H1 (cell line): ENCODE results near the gene BTNL8. TPM values are rescaled to one million over a fixed set of nuclear protein-coding genes. Genes with fewer than 3 reads are reported as not detected.

Source experiments
- CTCF ChIA-PET: fragments of 300-600 bp; sonication (Branson Sonifier 250); formaldehyde crosslinking; loops from one replicate; lab custom pipeline; 2021; ENCODE audit not compliant: partially characterized antibody; lab: Charles Lee
- POLR2A ChIA-PET: fragments of 300-600 bp; sonication (Branson Sonifier 250); formaldehyde crosslinking; loops from one replicate; lab custom pipeline; 2021; ENCODE audit warnings: inconsistent platforms; ENCODE audit not compliant: partially characterized antibody; lab: Charles Lee
- DNase-seq, 2 experiments: peaks; one replicate each; pipeline versions ENCODE4 v3.0.0 to v3.0.0-alpha.2; 2010 to 2022; ENCODE audit warnings: low spot score in 2 of 2, low read depth in 1 of 2, mixed read lengths in 1 of 2
- FAIRE-seq: peaks from 2 replicates; lab custom pipeline; 2011; peaks lifted over from hg19 to GRCh38; lab: Jason Lieb, UNC
- H2AFZ ChIP-seq: 2 replicates; pipeline ENCODE4 v1.8.1; 2012; ENCODE audit warnings: low read length, inconsistent platforms
- H2AK5ac ChIP-seq: 2 replicates; pipeline ENCODE4 v1.6.1; 2013; ENCODE audit warnings: low read depth, low read length
- H2BK120ac ChIP-seq: replicated peaks from 2 replicates; pipeline ENCODE3; 2013; ENCODE audit warnings: low read depth, low read length, inconsistent platforms
- H2BK12ac ChIP-seq: 2 replicates; pipeline ENCODE4 v1.6.1; 2013; ENCODE audit warnings: low read depth, low read length
- H2BK15ac ChIP-seq: 2 replicates; pipeline ENCODE4 v1.6.1; 2013; ENCODE audit warnings: low read length
- H2BK20ac ChIP-seq: 2 replicates; pipeline ENCODE4 v1.6.1; 2013; ENCODE audit warnings: low read length
- H2BK5ac ChIP-seq: 2 replicates; pipeline ENCODE4 v1.6.1; 2013; ENCODE audit warnings: low read depth, low read length
- H3K14ac ChIP-seq: 2 replicates; pipeline ENCODE4 v1.6.1; 2013; ENCODE audit warnings: inconsistent platforms; ENCODE audit not compliant: insufficient read length
- H3K18ac ChIP-seq: 2 replicates; pipeline ENCODE4 v1.6.1; 2013; ENCODE audit warnings: low read length; ENCODE audit errors: extremely low read depth
- H3K23ac ChIP-seq: 2 replicates; pipeline ENCODE4 v1.6.1; 2013; ENCODE audit warnings: inconsistent platforms; ENCODE audit not compliant: insufficient read length
- H3K23me2 ChIP-seq: 2 replicates; pipeline ENCODE4 v1.6.1; 2013; ENCODE audit warnings: low read depth, low read length
- H3K27ac ChIP-seq: 2 replicates; pipeline ENCODE4 v1.6.1; 2011; ENCODE audit warnings: low read depth, low read length, inconsistent platforms
- H3K27me3 ChIP-seq, 4 experiments: replicated peaks in 1 of 4; 1 replicate in 1 of 4; 2 replicates in 3 of 4; pipeline versions ENCODE4 v1.6.1 to v1.8.1; 2011 to 2013; ENCODE audit warnings: low read length in 3 of 4, mild to moderate bottlenecking in 3 of 4, inconsistent platforms in 2 of 4, mixed read lengths in 2 of 4, moderate library complexity in 1 of 4; ENCODE audit not compliant: control insufficient read depth in 3 of 4, insufficient read depth in 3 of 4; ENCODE audit errors: extremely low read depth in 1 of 4
- H3K36me3 ChIP-seq, 4 experiments: 2 replicates each; pipeline versions ENCODE4 v1.6.1 to v1.8.1; 2011 to 2013; ENCODE audit warnings: mild to moderate bottlenecking in 4 of 4, low read length in 3 of 4, moderate library complexity in 2 of 4, control low read depth in 1 of 4, inconsistent platforms in 1 of 4; ENCODE audit not compliant: insufficient read depth in 4 of 4, control insufficient read depth in 2 of 4
- H3K4ac ChIP-seq: replicated peaks from 2 replicates; pipeline ENCODE3; 2013; ENCODE audit warnings: low read length, low read depth, mixed read lengths, inconsistent platforms; ENCODE audit not compliant: insufficient read length
- H3K4me1 ChIP-seq, 4 experiments: replicated peaks in 1 of 4; 1 replicate in 1 of 4; 2 replicates in 3 of 4; pipeline versions ENCODE4 v1.6.1 to v1.8.1; 2011 to 2013; ENCODE audit warnings: low read length in 3 of 4, inconsistent platforms in 2 of 4, mixed read lengths in 1 of 4; ENCODE audit not compliant: insufficient read depth in 4 of 4, control insufficient read depth in 3 of 4
- H3K4me2 ChIP-seq, 2 experiments: 2 replicates each; pipeline versions ENCODE4 v1.6.1 to v1.8.1; 2011 to 2013; ENCODE audit warnings: low read depth in 2 of 2, low read length in 2 of 2, control low read depth in 1 of 2, inconsistent platforms in 1 of 2, mild to moderate bottlenecking in 1 of 2; ENCODE audit not compliant: insufficient read depth in 1 of 2
- H3K4me3 ChIP-seq, 4 experiments: fragments of 200-600, 300-600 bp in 1 of 4; sonication (generic), shearing (Covaris generic), sonication (Bioruptor Twin) in 1 of 4; 2 replicates each; pipeline versions ENCODE4 v1.5.1 to v1.8.1; 2011 to 2016; ENCODE audit warnings: low read length in 4 of 4, low read depth in 3 of 4, control low read depth in 2 of 4, inconsistent platforms in 2 of 4, mild to moderate bottlenecking in 2 of 4, mixed read lengths in 1 of 4, moderate library complexity in 1 of 4; ENCODE audit not compliant: insufficient read depth in 2 of 4; ENCODE audit errors: extremely low read depth in 1 of 4
- H3K56ac ChIP-seq: replicated peaks from 2 replicates; pipeline ENCODE3; 2013; ENCODE audit warnings: low read depth, mild to moderate bottlenecking, mixed read lengths, low read length, inconsistent platforms; ENCODE audit not compliant: insufficient read length
- H3K79me1 ChIP-seq: 2 replicates; pipeline ENCODE4 v1.6.1; 2013; ENCODE audit warnings: low read depth, low read length, control low read depth
- H3K79me2 ChIP-seq, 2 experiments: 2 replicates each; pipeline versions ENCODE4 v1.6.1 to v1.8.1; 2012 to 2013; ENCODE audit warnings: low read length in 2 of 2, mild to moderate bottlenecking in 2 of 2, inconsistent platforms in 1 of 2; ENCODE audit not compliant: insufficient read depth in 2 of 2, control insufficient read depth in 1 of 2
- H3K9ac ChIP-seq, 4 experiments: replicated peaks in 1 of 4; 1 replicate in 1 of 4; 2 replicates in 3 of 4; pipeline versions ENCODE4 v1.6.1 to v1.8.1; 2011 to 2013; ENCODE audit warnings: low read depth in 3 of 4, low read length in 3 of 4, control low read depth in 2 of 4, mild to moderate bottlenecking in 2 of 4, moderate library complexity in 2 of 4, inconsistent platforms in 1 of 4; ENCODE audit errors: extremely low read depth in 1 of 4
- H3K9me3 ChIP-seq, 2 experiments: 2 replicates each; pipeline versions ENCODE4 v1.6.1 to v1.8.1; 2012 to 2013; ENCODE audit warnings: mild to moderate bottlenecking in 2 of 2, moderate library complexity in 2 of 2, control low read depth in 1 of 2, inconsistent platforms in 1 of 2, low read depth in 1 of 2, low read length in 1 of 2, mixed read lengths in 1 of 2; ENCODE audit not compliant: insufficient read depth in 2 of 2
- H4K20me1 ChIP-seq, 2 experiments: replicated peaks in 1 of 2; 2 replicates each; pipeline versions ENCODE3 to v1.8.1; 2011 to 2013; ENCODE audit warnings: inconsistent platforms in 2 of 2, low read length in 2 of 2, mild to moderate bottlenecking in 1 of 2; ENCODE audit not compliant: insufficient read depth in 2 of 2, control insufficient read depth in 1 of 2
- H4K5ac ChIP-seq: 2 replicates; pipeline ENCODE4 v1.6.1; 2013; ENCODE audit warnings: low read length, low read depth, mixed read lengths, inconsistent platforms; ENCODE audit not compliant: insufficient read length
- H4K8ac ChIP-seq: 2 replicates; pipeline ENCODE4 v1.8.0; 2013; ENCODE audit warnings: mild to moderate bottlenecking, moderate library complexity, low read length, inconsistent platforms; ENCODE audit not compliant: insufficient read depth; ENCODE audit errors: extremely low read depth
- H4K91ac ChIP-seq: replicated peaks from 2 replicates; pipeline ENCODE3; 2013; ENCODE audit warnings: low read length, mixed read lengths, inconsistent platforms; ENCODE audit not compliant: insufficient read length
- BCL11A ChIP-seq, 2 experiments: IDR thresholded peaks; one replicate each; pipeline ENCODE4 v1.6.1; 2011; ENCODE audit warnings: low read depth in 2 of 2, low read length in 2 of 2, mild to moderate bottlenecking in 2 of 2
- CBX5 ChIP-seq: fragments of 300-800, 300-1000 bp; sonication (generic); IDR thresholded peaks from 2 replicates; pipeline ENCODE4 v1.7.1; 2016; ENCODE audit warnings: antibody characterized with exemption, low read length, low read depth
- CHD1 ChIP-seq: IDR thresholded peaks from 2 replicates; pipeline ENCODE4 v1.6.1; 2012; ENCODE audit warnings: low read depth, low read length, improper control_type of control experiment
- CREB1 ChIP-seq: IDR thresholded peaks from 2 replicates; pipeline ENCODE4 v1.6.1; 2012; ENCODE audit warnings: inconsistent platforms
- CTBP2 ChIP-seq: IDR thresholded peaks from 2 replicates; pipeline ENCODE4 v1.7.0; 2011; ENCODE audit warnings: borderline replicate concordance, mild to moderate bottlenecking, moderate library complexity, mixed read lengths, low read length; ENCODE audit not compliant: insufficient read depth, insufficient read length
- JUND ChIP-seq: IDR thresholded peaks from 2 replicates; pipeline ENCODE4 v1.6.1; 2011; ENCODE audit warnings: mild to moderate bottlenecking, improper control_type of control experiment, low read length
- KDM4A ChIP-seq: IDR thresholded peaks from one replicate; pipeline ENCODE4 v1.7.1; 2012; ENCODE audit warnings: low read depth, mild to moderate bottlenecking, moderate library complexity, low read length, inconsistent platforms; ENCODE audit not compliant: severe bottlenecking
- KDM5A ChIP-seq: fragments of 200-600 bp; IDR thresholded peaks from 2 replicates; pipeline ENCODE4 v1.7.1; 2012; ENCODE audit warnings: mild to moderate bottlenecking, low read length, inconsistent platforms, mixed read lengths
- NRF1 ChIP-seq: IDR thresholded peaks from 2 replicates; pipeline ENCODE4 v1.6.1; 2011; ENCODE audit warnings: mild to moderate bottlenecking, low read depth, low read length, improper control_type of control experiment
- RNF2 ChIP-seq: fragments of 200-900, 300-1000 bp; sonication (generic); IDR thresholded peaks from 2 replicates; pipeline ENCODE4 v1.7.1; 2016; ENCODE audit warnings: borderline replicate concordance, low read depth, mild to moderate bottlenecking, antibody characterized with exemption, low read length; ENCODE audit not compliant: poor library complexity, severe bottlenecking; ENCODE audit errors: missing control alignments
- SP4 ChIP-seq: IDR thresholded peaks from 2 replicates; pipeline ENCODE4 v1.6.1; 2012; ENCODE audit warnings: low read length, inconsistent platforms
- SUZ12 ChIP-seq: fragments of 200-600 bp; sonication (generic); IDR thresholded peaks from 2 replicates; pipeline ENCODE4 v1.6.1; 2012; ENCODE audit warnings: mild to moderate bottlenecking, inconsistent platforms, low read length, moderate library complexity, mixed read lengths
- ZNF274 ChIP-seq: IDR thresholded peaks from 2 replicates; pipeline ENCODE4 v1.7.0; 2012; ENCODE audit warnings: low read length, borderline replicate concordance; ENCODE audit errors: extremely low read depth
- WGBS, 2 experiments: shearing (Covaris generic) in 1 of 2; methylation state at CpG; one replicate each; pipeline versions ENCODE4 v1.1.6 to v1.1.7; 2013 to 2015; ENCODE audit warnings: low lambda C conversion rate in 2 of 2, mixed read lengths in 2 of 2, inconsistent platforms in 1 of 2, low coverage in 1 of 2, missing lambda C conversion rate in 1 of 2; ENCODE audit not compliant: insufficient replicate concordance in 2 of 2, insufficient coverage in 1 of 2, insufficient read length in 1 of 2; ENCODE audit errors: extremely low coverage in 1 of 2, missing lambda C conversion rate in 1 of 2; 5-methylcytosine and 5-hydroxymethylcytosine counted together
- polyA plus RNA-seq, 7 experiments: library from polyadenylated mRNA; depleted of rRNA in 3 of 7; stranded (reverse) in 5 of 7; unstranded in 2 of 7; fragments of >200 nt in 5 of 7; fragments of 200-250 nt in 2 of 7; gene quantifications; 1 replicate in 5 of 7; 2 replicates in 1 of 7; 4 replicates in 1 of 7; pipeline versions ENCODE4 v1.2.1 to v1.2.3, GENCODE V29; 2011 to 2013; ENCODE audit warnings: missing spikeins in 2 of 7, mixed read lengths in 2 of 7
- total RNA-seq: library from RNA; stranded (reverse); fragmentation: NEBNext Ultra II Directional; extraction: Animal tissue kit (Norgen Biotek cat#: 25700); gene quantifications from 2 replicates; pipeline ENCODE4 v1.2.1, GENCODE V29; 2021

Gene BTNL8
- total and polyA plus RNA-seq, 2 of the 8 experiments (the other 6 are each of a cell fraction or from before 2014, with no cell fraction given), result 0.32 to 0.48 TPM

DNA sequence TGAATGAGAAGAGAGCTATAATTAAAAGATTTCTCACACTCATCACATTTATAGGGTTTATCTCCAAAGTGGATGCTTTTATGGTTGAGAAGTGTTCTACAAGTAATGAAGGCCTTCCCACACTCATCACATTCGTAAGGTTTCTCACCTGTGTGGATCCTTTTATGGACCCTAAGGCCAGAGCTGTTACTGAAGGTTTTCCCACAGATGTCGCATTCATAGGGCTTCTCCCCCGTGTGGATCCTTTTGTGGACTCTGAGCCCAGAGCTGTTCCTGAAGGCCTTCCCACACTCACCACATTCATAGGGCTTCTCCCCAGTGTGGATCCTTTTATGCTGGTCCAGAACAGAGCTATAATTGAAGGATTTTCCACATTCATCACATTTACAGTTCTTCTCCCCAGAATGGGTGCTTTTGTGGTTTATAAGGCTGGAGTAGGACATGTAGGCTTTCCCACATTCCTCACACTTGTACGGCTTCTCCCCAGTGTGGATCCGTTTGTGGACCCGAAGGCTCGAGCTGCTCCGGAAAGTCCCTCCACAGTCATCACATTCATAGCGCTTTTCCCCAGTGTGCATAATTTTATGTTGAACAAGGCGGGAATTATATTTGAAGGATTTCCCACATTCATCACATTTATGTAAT lies 48.4 kb upstream of the BTNL8 start:
- DNase-seq (no peak), FAIRE-seq (no peak)
- peaks cover 25 to 78% (median 40%) of the 10 kb centered on the region in 4 experiments for H3K36me3 ChIP-seq
- no peaks in the 10 kb centered on the region for H3K23me2 ChIP-seq
- no peak overlapping the region for H3K18ac ChIP-seq
- H2BK20ac ChIP-seq, result no peak overlapping the region
- WGBS, 2 experiments, result 93% methylated on average over 10 of the region's 10 CpGs; no CpG with 5 or more reads in 1 of the 2 experiments
- no peak overlapping the region for H3K56ac ChIP-seq
- H4K5ac ChIP-seq, result no peak overlapping the region
- no peak overlapping the region for H2BK12ac ChIP-seq
- no peak overlapping the region for H3K23ac ChIP-seq
- no peaks in the 10 kb centered on the region for H3K27me3 ChIP-seq
- H3K9ac ChIP-seq, result no peak overlapping the region
- no peak overlapping the region for H3K14ac ChIP-seq
- H3K4me2 ChIP-seq, result no peak overlapping the region
- H2AK5ac ChIP-seq, result no peak overlapping the region
- H2BK120ac ChIP-seq, result no peak overlapping the region
- no peak overlapping the region for H2AFZ ChIP-seq
- H3K79me1 ChIP-seq, result no peaks in the 10 kb centered on the region; the same call in 1 of the 2 replicates
- peaks cover 65 to 72% of the 10 kb centered on the region in 2 experiments for H3K9me3 ChIP-seq
- H3K79me2 ChIP-seq, result peaks cover 0 to 8% of the 10 kb centered on the region in 2 experiments; a peak in 1 of 4 replicates
- ChIA-PET POLR2A (interaction anchor here (0.7 to 4.1 kb wide), 4 partner anchors 13 to 56 kb away, joined by 3 to 12 read pairs (median 4); no protein-coding TSS in a partner anchor), CTCF (interaction anchor here (0.5 to 1.1 kb wide), 5 partner anchors 9 to 22 kb away, joined by 3 to 5 read pairs (median 3); no protein-coding TSS in a partner anchor)
- no peak overlapping the region for H4K91ac ChIP-seq
- no peak overlapping the region for H3K27ac ChIP-seq
- peaks cover 0 to 2% of the 10 kb centered on the region in 2 experiments for H4K20me1 ChIP-seq
- no peak overlapping the region for H3K4ac ChIP-seq
- peak overlapping the region in 1 of 4 experiments; percentile 16; a peak in 1 of 8 replicates for H3K4me3 ChIP-seq
- H2BK15ac ChIP-seq, result no peak overlapping the region
- no peak overlapping the region for H4K8ac ChIP-seq
- no peak overlapping the region for H2BK5ac ChIP-seq
- no peaks in the 10 kb centered on the region for H3K4me1 ChIP-seq
- TF ChIP-seq JUND (no peak), KDM5A (no peak), NRF1 (no peak), BCL11A (IDR thresholded peaks at IDR 0.05; ENCODE audit: low read depth in 2 of 2, low read length in 2 of 2) (no peak), CHD1 (no peak), KDM4A (no peak), CREB1 (no peak), SP4 (no peak), RNF2 (no peak), ZNF274 (no peak), CTBP2 (no peak), CBX5 (no peak), SUZ12 (no peak)
